ENCODE results near the gene ARID1A.

ARID1A gene

GRCh38 chr1:26743426-26744059, 47.7 kb downstream of the ARID1A start:
- H3K4ac ChIP-seq (ENCODE audit: low read depth, low read length) = no peak overlapping the region
- DNase-seq = no peak
- H2BK15ac ChIP-seq (replicated peaks; ENCODE audit: low read depth) = no peak overlapping the region
- H3K18ac ChIP-seq (ENCODE audit: low read length) = no peak overlapping the region
- H3K79me1 ChIP-seq (ENCODE audit: low read length) = peaks cover 23% of the 10 kb centered on the region
- no CpG with 5 or more reads among the region's 8 CpGs for WGBS (ENCODE audit: extremely low coverage, insufficient coverage, low lambda C conversion rate)
- no peak overlapping the region for H4K8ac ChIP-seq (ENCODE audit: low read depth, low read length)
- H4K5ac ChIP-seq (ENCODE audit: low read length) = no peak overlapping the region
- H2AK5ac ChIP-seq (ENCODE audit: low read length) = no peak overlapping the region
- no peak overlapping the region for H2BK5ac ChIP-seq (ENCODE audit: low read length)
- no peak overlapping the region for H3K27ac ChIP-seq (ENCODE audit: low read depth, low read length)
- no peak overlapping the region for H3K23ac ChIP-seq (ENCODE audit: low read length)
- no peak overlapping the region for H3K4me3 ChIP-seq (ENCODE audit: low read length)
- H3K56ac ChIP-seq (ENCODE audit: low read length) = no peak overlapping the region
- H2BK120ac ChIP-seq (ENCODE audit: low read depth, low read length) = no peak overlapping the region
- no peak overlapping the region for H3K9ac ChIP-seq (ENCODE audit: low read length)
- peaks cover 3% of the 10 kb centered on the region for H3K36me3 ChIP-seq (ENCODE audit: control insufficient read depth, insufficient read depth, low read length)
- no peaks in the 10 kb centered on the region for H3K27me3 ChIP-seq (ENCODE audit: insufficient read depth, low read length, poor library complexity)
- H3K4me2 ChIP-seq (ENCODE audit: low read length) = no peak overlapping the region
- peaks cover 19% of the 10 kb centered on the region for H3K79me2 ChIP-seq (ENCODE audit: control insufficient read depth, insufficient read depth, low read length)
- H3K4me1 ChIP-seq (ENCODE audit: control insufficient read depth, low read depth, low read length) = peaks cover 4% of the 10 kb centered on the region

DNA sequence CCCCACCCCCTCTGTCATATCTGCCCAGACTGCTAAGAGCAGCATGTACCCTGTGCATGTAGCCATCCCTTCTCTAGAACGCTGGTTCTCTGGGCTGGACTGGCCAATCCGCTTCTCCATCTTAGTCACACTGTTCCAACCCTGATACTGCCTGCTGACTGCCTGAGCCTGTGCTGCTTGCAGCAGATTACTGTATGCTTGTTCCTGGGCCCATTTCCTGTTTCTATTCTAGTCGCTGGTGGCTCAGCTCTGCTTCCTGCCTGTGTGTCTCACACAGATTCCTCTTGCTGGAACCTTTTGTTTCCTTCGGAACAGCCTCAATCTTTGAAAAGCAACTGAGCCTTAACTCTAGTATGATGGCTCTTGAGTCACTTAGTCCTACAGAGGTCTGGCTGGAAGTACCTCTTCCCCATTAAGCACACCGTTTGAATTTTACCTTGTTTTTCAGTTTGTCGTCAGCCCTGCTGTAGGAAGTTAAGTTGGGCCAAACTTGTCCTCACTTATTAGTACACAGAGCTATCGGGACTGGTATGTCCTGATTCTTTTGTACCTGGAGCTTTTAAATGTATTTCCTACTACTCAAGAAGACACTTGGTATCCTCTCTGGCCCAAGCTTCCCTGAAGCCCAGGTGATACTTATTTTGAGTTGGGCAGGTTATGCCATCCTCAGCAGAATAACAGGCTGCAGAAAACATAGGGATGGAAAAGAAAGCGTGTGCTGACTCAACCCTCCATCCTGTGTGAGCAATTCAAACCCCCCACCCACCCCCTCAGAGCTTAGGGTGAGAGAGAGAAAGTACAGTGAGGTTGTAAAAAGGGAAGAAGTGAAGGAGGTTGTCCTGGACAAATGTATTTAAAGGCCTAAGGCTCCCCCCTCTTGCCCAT, 48.5 kb downstream of the ARID1A start:
- no peak overlapping the region for H3K23ac ChIP-seq (ENCODE audit: low read length)
- peaks cover 4% of the 10 kb centered on the region for H3K4me1 ChIP-seq (ENCODE audit: control insufficient read depth, low read depth, low read length)
- no peak overlapping the region for H4K8ac ChIP-seq (ENCODE audit: low read depth, low read length)
- no peak overlapping the region for H2BK5ac ChIP-seq (ENCODE audit: low read length)
- H3K4me3 ChIP-seq (ENCODE audit: low read length) = no peak overlapping the region
- H4K5ac ChIP-seq (ENCODE audit: low read length) = no peak overlapping the region
- H3K79me2 ChIP-seq (ENCODE audit: control insufficient read depth, insufficient read depth, low read length) = peaks cover 17% of the 10 kb centered on the region
- peak; percentile 96 for DNase-seq
- no peak overlapping the region for H3K4me2 ChIP-seq (ENCODE audit: low read length)
- H3K9ac ChIP-seq (ENCODE audit: low read length) = peak overlapping the region; percentile 48
- H3K56ac ChIP-seq (ENCODE audit: low read length) = peak overlapping the region; percentile 49
- H3K36me3 ChIP-seq (ENCODE audit: control insufficient read depth, insufficient read depth, low read length) = peaks cover 3% of the 10 kb centered on the region
- H3K4ac ChIP-seq (ENCODE audit: low read depth, low read length) = no peak overlapping the region
- H3K18ac ChIP-seq (ENCODE audit: low read length) = no peak overlapping the region
- no CpG with 5 or more reads among the region's 8 CpGs for WGBS (ENCODE audit: extremely low coverage, insufficient coverage, low lambda C conversion rate)
- peak overlapping the region; percentile 59 for H3K27ac ChIP-seq (ENCODE audit: low read depth, low read length)
- no peak overlapping the region for H2BK120ac ChIP-seq (ENCODE audit: low read depth, low read length)
- peaks cover 23% of the 10 kb centered on the region for H3K79me1 ChIP-seq (ENCODE audit: low read length)
- no peaks in the 10 kb centered on the region for H3K27me3 ChIP-seq (ENCODE audit: insufficient read depth, low read length, poor library complexity)
- no peak overlapping the region for H2BK15ac ChIP-seq (replicated peaks; ENCODE audit: low read depth)
- no peak overlapping the region for H2AK5ac ChIP-seq (ENCODE audit: low read length)

- Histone ChIP-seq H3K9ac (ENCODE audit: low read length) (no peak overlapping the region), H3K27ac (ENCODE audit: low read depth, low read length) (no peak overlapping the region), H3K4me1 (ENCODE audit: control insufficient read depth, low read depth, low read length) (peaks cover 4% of the 10 kb centered on the region), H3K36me3 (ENCODE audit: control insufficient read depth, insufficient read depth, low read length) (peaks cover 3% of the 10 kb centered on the region), H3K18ac (ENCODE audit: low read length) (no peak overlapping the region), H3K4me2 (ENCODE audit: low read length) (no peak overlapping the region), H3K4me3 (ENCODE audit: low read length) (no peak overlapping the region), H2BK15ac (replicated peaks; ENCODE audit: low read depth) (no peak overlapping the region), H2BK5ac (ENCODE audit: low read length) (no peak overlapping the region), H3K4ac (ENCODE audit: low read depth, low read length) (no peak overlapping the region), H3K23ac (ENCODE audit: low read length) (no peak overlapping the region), H2BK120ac (ENCODE audit: low read depth, low read length) (no peak overlapping the region), H3K79me1 (ENCODE audit: low read length) (peaks cover 25% of the 10 kb centered on the region), H4K8ac (ENCODE audit: low read depth, low read length) (no peak overlapping the region), H3K56ac (ENCODE audit: low read length) (no peak overlapping the region), H3K27me3 (ENCODE audit: insufficient read depth, low read length, poor library complexity) (no peaks in the 10 kb centered on the region), H2AK5ac (ENCODE audit: low read length) (no peak overlapping the region), H3K79me2 (ENCODE audit: control insufficient read depth, insufficient read depth, low read length) (peaks cover 17% of the 10 kb centered on the region), H4K5ac (ENCODE audit: low read length) (no peak overlapping the region)
- no peak for DNase-seq
- no CpG with 5 or more reads among the region's 5 CpGs for WGBS (ENCODE audit: extremely low coverage, insufficient coverage, low lambda C conversion rate)
Observed at GRCh38 chr1:26745191-26745590, 49.4 kb downstream of the ARID1A start.

DNA sequence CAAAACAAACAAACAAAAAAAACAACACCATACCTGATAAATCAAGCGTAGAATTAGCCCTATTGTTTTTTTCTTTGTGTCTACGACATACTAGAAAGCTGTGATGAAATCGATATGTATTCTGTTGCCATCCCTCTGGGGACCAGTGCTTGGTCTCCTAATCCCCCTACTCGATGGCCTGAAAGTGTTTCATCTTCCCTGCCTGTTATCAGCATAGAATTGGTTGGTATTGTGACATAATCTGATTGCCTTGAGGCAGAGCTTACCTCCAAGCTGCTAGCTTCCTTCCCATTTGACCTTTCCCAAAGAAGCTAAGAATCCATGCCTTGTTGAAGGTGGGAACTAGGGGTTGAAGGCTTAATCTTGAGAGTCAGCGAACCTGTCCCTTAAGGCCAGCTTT, 51.2 kb downstream of the ARID1A start:
- Histone ChIP-seq H3K18ac (ENCODE audit: low read length) (no peak overlapping the region), H4K8ac (ENCODE audit: low read depth, low read length) (no peak overlapping the region), H2BK5ac (ENCODE audit: low read length) (no peak overlapping the region), H3K4me1 (ENCODE audit: control insufficient read depth, low read depth, low read length) (peaks cover 4% of the 10 kb centered on the region), H3K27me3 (ENCODE audit: insufficient read depth, low read length, poor library complexity) (no peaks in the 10 kb centered on the region), H3K79me1 (ENCODE audit: low read length) (peaks cover 26% of the 10 kb centered on the region), H3K27ac (ENCODE audit: low read depth, low read length) (no peak overlapping the region), H3K4me2 (ENCODE audit: low read length) (no peak overlapping the region), H3K4me3 (ENCODE audit: low read length) (no peak overlapping the region), H3K23ac (ENCODE audit: low read length) (no peak overlapping the region), H2BK15ac (replicated peaks; ENCODE audit: low read depth) (no peak overlapping the region), H2BK120ac (ENCODE audit: low read depth, low read length) (no peak overlapping the region), H2AK5ac (ENCODE audit: low read length) (no peak overlapping the region), H4K5ac (ENCODE audit: low read length) (no peak overlapping the region), H3K9ac (ENCODE audit: low read length) (no peak overlapping the region), H3K79me2 (ENCODE audit: control insufficient read depth, insufficient read depth, low read length) (peaks cover 23% of the 10 kb centered on the region), H3K4ac (ENCODE audit: low read depth, low read length) (no peak overlapping the region), H3K36me3 (ENCODE audit: control insufficient read depth, insufficient read depth, low read length) (peaks cover 3% of the 10 kb centered on the region), H3K56ac (ENCODE audit: low read length) (no peak overlapping the region)
- peak; percentile 86 for DNase-seq
- no CpG with 5 or more reads among the region's 5 CpGs for WGBS (ENCODE audit: extremely low coverage, insufficient coverage, low lambda C conversion rate)

DNA sequence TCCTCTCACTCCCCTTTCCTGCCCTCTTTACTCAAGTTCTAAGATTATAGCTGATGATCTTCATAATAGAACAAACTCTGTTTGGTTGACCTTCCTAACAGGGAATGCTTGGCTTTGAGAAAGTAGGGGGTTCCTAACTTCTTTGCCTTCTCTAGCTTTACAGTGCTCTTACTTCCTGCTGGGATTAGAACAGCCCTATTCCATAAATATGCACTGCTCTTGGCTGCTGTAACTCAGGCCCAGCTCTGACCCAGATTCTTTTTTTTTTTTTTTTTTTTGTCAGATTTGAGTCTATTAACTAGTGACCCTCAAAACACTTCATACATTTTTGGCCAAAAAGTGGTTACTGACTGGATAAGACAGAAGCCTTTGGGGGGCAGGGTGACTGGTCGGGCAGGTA, 52.5 kb downstream of the ARID1A start:
- no peak overlapping the region for H3K4ac ChIP-seq (ENCODE audit: low read depth, low read length)
- H3K27me3 ChIP-seq (ENCODE audit: insufficient read depth, low read length, poor library complexity) = no peaks in the 10 kb centered on the region
- no peak overlapping the region for H3K9ac ChIP-seq (ENCODE audit: low read length)
- H3K18ac ChIP-seq (ENCODE audit: low read length) = no peak overlapping the region
- H4K5ac ChIP-seq (ENCODE audit: low read length) = no peak overlapping the region
- peaks cover 7% of the 10 kb centered on the region for H3K36me3 ChIP-seq (ENCODE audit: control insufficient read depth, insufficient read depth, low read length)
- H2BK5ac ChIP-seq (ENCODE audit: low read length) = no peak overlapping the region
- no peak overlapping the region for H4K8ac ChIP-seq (ENCODE audit: low read depth, low read length)
- no peak overlapping the region for H2BK120ac ChIP-seq (ENCODE audit: low read depth, low read length)
- H3K4me1 ChIP-seq (ENCODE audit: control insufficient read depth, low read depth, low read length) = peaks cover 4% of the 10 kb centered on the region
- H3K27ac ChIP-seq (ENCODE audit: low read depth, low read length) = no peak overlapping the region
- H2BK15ac ChIP-seq (replicated peaks; ENCODE audit: low read depth) = no peak overlapping the region
- DNase-seq = no peak
- no CpG with 5 or more reads among the region's 1 CpG for WGBS (ENCODE audit: extremely low coverage, insufficient coverage, low lambda C conversion rate)
- H3K23ac ChIP-seq (ENCODE audit: low read length) = no peak overlapping the region
- no peak overlapping the region for H3K56ac ChIP-seq (ENCODE audit: low read length)
- no peak overlapping the region for H3K4me2 ChIP-seq (ENCODE audit: low read length)
- H3K79me1 ChIP-seq (ENCODE audit: low read length) = peaks cover 31% of the 10 kb centered on the region
- peaks cover 29% of the 10 kb centered on the region for H3K79me2 ChIP-seq (ENCODE audit: control insufficient read depth, insufficient read depth, low read length)
- H2AK5ac ChIP-seq (ENCODE audit: low read length) = no peak overlapping the region
- H3K4me3 ChIP-seq (ENCODE audit: low read length) = no peak overlapping the region

Measured in mesendoderm (in vitro differentiated cells).